Measurements from ENCODE around the gene SYNE2. TPM values are rescaled to one million over a fixed set of nuclear protein-coding genes. Genes with fewer than 3 reads are reported as not detected.
A peak's percentile ranks its signal among the peaks of the same experiment; 100 is the strongest.

SYNE2 gene
- total RNA-seq, 1 experiment from 2014 or later = 16.0 TPM

DNA sequence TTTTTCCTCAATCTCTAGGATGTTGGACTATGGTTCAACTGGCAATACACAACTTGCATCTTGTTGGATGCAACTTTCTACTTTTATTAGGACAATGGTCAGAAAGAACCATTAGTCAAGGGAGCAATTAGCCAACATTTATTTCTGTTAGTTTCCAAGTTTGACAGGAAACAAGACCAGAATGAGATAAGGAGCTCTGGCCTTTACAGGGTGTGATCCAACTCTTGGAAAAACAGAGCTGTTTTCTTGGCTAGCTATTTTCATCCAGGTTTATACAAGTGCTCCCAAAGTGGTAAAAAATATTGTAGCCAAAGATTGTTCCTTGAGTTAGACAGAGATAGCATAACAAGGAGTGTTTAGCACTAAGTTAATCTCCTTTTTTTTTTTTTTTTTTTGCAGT is 3.9 kb upstream of the SYNE2 start:
- H4K20me1 ChIP-seq (ENCODE audit: low read length) = no peaks in the 10 kb centered on the region

GRCh38 chr14:63852271-63852816 is 460 bp upstream of the SYNE2 start:
- BruUV-seq (replicated peaks) = no TSS peak
- POLR2A ChIA-PET (ENCODE audit: unreplicated experiment) = interaction anchor here (0.6 kb wide), 1 partner anchor 536 kb away, joined by 18 read pairs; the partner anchor contains the start of gene MTHFD1

More for the DNA sequence above, 3.9 kb upstream of the SYNE2 start:
- Histone ChIP-seq H3K4me3 (ENCODE audit: low read length) (no peak overlapping the region), H3K9me2 (replicated peaks; ENCODE audit: low read length) (no peaks in the 10 kb centered on the region), H2AFZ (ENCODE audit: low read length) (no peak overlapping the region), H3K9ac (ENCODE audit: low read length) (no peak overlapping the region), H3K4me1 (ENCODE audit: insufficient read depth, low read length) (no peaks in the 10 kb centered on the region), H3F3A (ENCODE audit: low read length, unreplicated experiment) (no peaks in the 10 kb centered on the region), H3K27me3 (ENCODE audit: low read length) (no peaks in the 10 kb centered on the region), H3K9me3 (ENCODE audit: low read length) (no peaks in the 10 kb centered on the region), H3K79me2 (ENCODE audit: low read length) (no peaks in the 10 kb centered on the region), H3K27ac (ENCODE audit: low read length) (no peak overlapping the region), H3K36me3 (ENCODE audit: low read depth, low read length) (no peaks in the 10 kb centered on the region), H3K4me2 (ENCODE audit: low read length) (no peak overlapping the region)
- intact Hi-C loops (cut with micrococcal nuclease) = no loop called here
- ChIA-PET CTCF (interaction anchor here (0.7 kb wide), 1 partner anchor 29 kb away, joined by 18 read pairs; no protein-coding TSS in a partner anchor), POLR2A (ENCODE audit: unreplicated experiment) (no interaction called here)
- no peak for ATAC-seq
- no TSS peak for BruUV-seq (replicated peaks)
- no peak for DNase-seq
- TF ChIP-seq EZH2phosphoT487 (IDR thresholded peaks at IDR 0.05; ENCODE audit: borderline replicate concordance, low read length) (no peak), EZH2 (IDR thresholded peaks at IDR 0.05; ENCODE audit: low read length, unreplicated experiment) (no peak), CTCF (conservative IDR thresholded peaks at IDR 0.05; ENCODE audit: low read depth, low read length) (no peak)

More at GRCh38 chr14:63852271-63852816, 460 bp upstream of the SYNE2 start:
- Histone ChIP-seq H4K20me1 (ENCODE audit: low read length) (no peaks in the 10 kb centered on the region), H3K36me3 (ENCODE audit: low read depth, low read length) (no peaks in the 10 kb centered on the region), H3K9me3 (ENCODE audit: low read length) (no peaks in the 10 kb centered on the region), H3K9me2 (replicated peaks; ENCODE audit: low read length) (no peaks in the 10 kb centered on the region), H3K4me1 (ENCODE audit: insufficient read depth, low read length) (peaks cover 12% of the 10 kb centered on the region), H3K27ac (ENCODE audit: low read length) (no peak overlapping the region), H3K27me3 (ENCODE audit: low read length) (no peaks in the 10 kb centered on the region), H3K4me3 (ENCODE audit: low read length) (peak overlapping the region; percentile 71), H3K9ac (ENCODE audit: low read length) (peak overlapping the region; percentile 55), H3K79me2 (ENCODE audit: low read length) (peaks cover 10% of the 10 kb centered on the region), H2AFZ (ENCODE audit: low read length) (peak overlapping the region; percentile 98), H3K4me2 (ENCODE audit: low read length) (peak overlapping the region; percentile 86), H3F3A (ENCODE audit: low read length, unreplicated experiment) (no peaks in the 10 kb centered on the region)
- intact Hi-C loops (cut with micrococcal nuclease) = loop anchor here (5.0 kb wide), 3 partner anchors 100 to 210 kb away; partner anchors contain the start of gene WDR89
- peak; percentile 9 for ATAC-seq
- DNase-seq = no peak
- no peak for TF ChIP-seq EZH2phosphoT487 (IDR thresholded peaks at IDR 0.05; ENCODE audit: borderline replicate concordance, low read length)
- TF ChIP-seq CTCF (conservative IDR thresholded peaks at IDR 0.05; ENCODE audit: low read depth, low read length) = no peak
- CTCF ChIA-PET = interaction anchor here (1.0 kb wide), 1 partner anchor 12 kb away, joined by 4 read pairs; no protein-coding TSS in a partner anchor

Measured in PC-3 (cell line).